ENCODE results near the gene DPH5.

GRCh38 chr1:101033017-101033416, 7.4 kb upstream of the DPH5 start:
- TF ChIP-seq GATA2 (IDR thresholded peaks at IDR 0.05; ENCODE audit: low read depth, low read length) (no peak), GATA3 (IDR thresholded peaks at IDR 0.05; ENCODE audit: low read depth, low read length) (no peak)
